Measurements from ENCODE around the gene PSMD1.

The PSMD1 gene

GRCh38 chr2:231203087-231203486 is 146.4 kb downstream of the PSMD1 start:
- TF ChIP-seq ZNF565 (CRISPR knock-in tag; conservative IDR thresholded peaks at IDR 0.05; ENCODE audit: low read depth) (no peak), ESRRG (CRISPR knock-in tag; IDR thresholded peaks at IDR 0.05) (no peak), GLIS3 (CRISPR knock-in tag; IDR thresholded peaks at IDR 0.05) (no peak), ZNF70 (CRISPR knock-in tag; IDR thresholded peaks at IDR 0.05) (no peak), SNAI2 (CRISPR knock-in tag; IDR thresholded peaks at IDR 0.05) (no peak), ZFP3 (CRISPR knock-in tag; IDR thresholded peaks at IDR 0.05) (no peak), PPARA (CRISPR knock-in tag; IDR thresholded peaks at IDR 0.05; ENCODE audit: borderline replicate concordance) (no peak), ARNTL (CRISPR knock-in tag; IDR thresholded peaks at IDR 0.05; ENCODE audit: borderline replicate concordance, low read depth) (no peak), OSR1 (CRISPR knock-in tag; IDR thresholded peaks at IDR 0.05) (no peak), ZFP30 (CRISPR knock-in tag; IDR thresholded peaks at IDR 0.05) (no peak), POU6F1 (CRISPR knock-in tag; IDR thresholded peaks at IDR 0.05; ENCODE audit: borderline replicate concordance, low read depth) (no peak), RARB (CRISPR knock-in tag; IDR thresholded peaks at IDR 0.05) (no peak), BACH2 (CRISPR knock-in tag; IDR thresholded peaks at IDR 0.05; ENCODE audit: borderline replicate concordance) (no peak), ZC3H10 (CRISPR knock-in tag; IDR thresholded peaks at IDR 0.05) (no peak), TSHZ2 (CRISPR knock-in tag; IDR thresholded peaks at IDR 0.05) (no peak), TCF4 (CRISPR knock-in tag; IDR thresholded peaks at IDR 0.05; ENCODE audit: borderline replicate concordance) (no peak)
- TF ChIP-seq, protein P1, sequence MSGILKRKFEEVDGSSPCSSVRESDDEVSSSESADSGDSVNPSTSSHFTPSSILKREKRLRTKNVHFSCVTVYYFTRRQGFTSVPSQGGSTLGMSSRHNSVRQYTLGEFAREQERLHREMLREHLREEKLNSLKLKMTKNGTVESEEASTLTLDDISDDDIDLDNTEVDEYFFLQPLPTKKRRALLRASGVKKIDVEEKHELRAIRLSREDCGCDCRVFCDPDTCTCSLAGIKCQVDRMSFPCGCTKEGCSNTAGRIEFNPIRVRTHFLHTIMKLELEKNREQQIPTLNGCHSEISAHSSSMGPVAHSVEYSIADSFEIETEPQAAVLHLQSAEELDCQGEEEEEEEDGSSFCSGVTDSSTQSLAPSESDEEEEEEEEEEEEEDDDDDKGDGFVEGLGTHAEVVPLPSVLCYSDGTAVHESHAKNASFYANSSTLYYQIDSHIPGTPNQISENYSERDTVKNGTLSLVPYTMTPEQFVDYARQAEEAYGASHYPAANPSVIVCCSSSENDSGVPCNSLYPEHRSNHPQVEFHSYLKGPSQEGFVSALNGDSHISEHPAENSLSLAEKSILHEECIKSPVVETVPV (CRISPR knock-in tag; IDR thresholded peaks at IDR 0.05): no peak
- ATAC-seq: no peak

DNA sequence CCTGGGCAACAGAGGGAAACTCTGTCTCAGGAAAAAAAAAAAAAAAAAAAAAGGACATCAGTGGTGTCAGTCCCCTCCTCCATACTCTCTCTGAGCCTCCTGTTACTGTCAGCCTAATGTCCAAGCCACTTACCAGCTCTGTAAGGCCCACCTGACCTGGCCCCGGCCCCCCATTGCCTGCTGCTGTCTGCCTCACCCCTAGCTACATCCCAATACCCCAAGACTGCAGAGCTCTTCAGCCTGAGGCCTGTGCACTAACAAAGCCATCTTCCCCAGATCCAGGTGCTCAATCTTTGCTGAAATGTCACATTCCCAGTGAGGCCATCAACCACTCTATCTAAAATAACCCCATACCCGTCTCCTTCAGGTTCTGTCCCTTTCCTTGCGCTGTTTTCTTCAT is 147.5 kb downstream of the PSMD1 start:
- ATAC-seq: no peak
- TF ChIP-seq BACH2 (CRISPR knock-in tag; IDR thresholded peaks at IDR 0.05; ENCODE audit: borderline replicate concordance) (no peak), ZNF565 (CRISPR knock-in tag; conservative IDR thresholded peaks at IDR 0.05; ENCODE audit: low read depth) (no peak), GLIS3 (CRISPR knock-in tag; IDR thresholded peaks at IDR 0.05) (no peak), ZFP30 (CRISPR knock-in tag; IDR thresholded peaks at IDR 0.05) (no peak), ESRRG (CRISPR knock-in tag; IDR thresholded peaks at IDR 0.05) (no peak), PATZ1 (CRISPR knock-in tag; IDR thresholded peaks at IDR 0.05; ENCODE audit: borderline replicate concordance) (no peak), SNAI2 (CRISPR knock-in tag; IDR thresholded peaks at IDR 0.05) (no peak), ZFP3 (CRISPR knock-in tag; IDR thresholded peaks at IDR 0.05) (no peak), PPARA (CRISPR knock-in tag; IDR thresholded peaks at IDR 0.05; ENCODE audit: borderline replicate concordance) (no peak)
- TF ChIP-seq, protein P1 (CRISPR knock-in tag; IDR thresholded peaks at IDR 0.05): no peak

GRCh38 chr2:231204581-231204980 is 147.9 kb downstream of the PSMD1 start:
- TF ChIP-seq PATZ1 (CRISPR knock-in tag; IDR thresholded peaks at IDR 0.05; ENCODE audit: borderline replicate concordance) (no peak), TCF4 (CRISPR knock-in tag; IDR thresholded peaks at IDR 0.05; ENCODE audit: borderline replicate concordance) (no peak), BACH2 (CRISPR knock-in tag; IDR thresholded peaks at IDR 0.05; ENCODE audit: borderline replicate concordance) (no peak), PPARA (CRISPR knock-in tag; IDR thresholded peaks at IDR 0.05; ENCODE audit: borderline replicate concordance) (no peak), ZFP3 (CRISPR knock-in tag; IDR thresholded peaks at IDR 0.05) (no peak), ZNF70 (CRISPR knock-in tag; IDR thresholded peaks at IDR 0.05) (no peak), ZNF8 (CRISPR knock-in tag; IDR thresholded peaks at IDR 0.05) (no peak), POU6F1 (CRISPR knock-in tag; IDR thresholded peaks at IDR 0.05; ENCODE audit: borderline replicate concordance, low read depth) (no peak), RARB (CRISPR knock-in tag; IDR thresholded peaks at IDR 0.05) (no peak)
- TF ChIP-seq, protein P2, sequence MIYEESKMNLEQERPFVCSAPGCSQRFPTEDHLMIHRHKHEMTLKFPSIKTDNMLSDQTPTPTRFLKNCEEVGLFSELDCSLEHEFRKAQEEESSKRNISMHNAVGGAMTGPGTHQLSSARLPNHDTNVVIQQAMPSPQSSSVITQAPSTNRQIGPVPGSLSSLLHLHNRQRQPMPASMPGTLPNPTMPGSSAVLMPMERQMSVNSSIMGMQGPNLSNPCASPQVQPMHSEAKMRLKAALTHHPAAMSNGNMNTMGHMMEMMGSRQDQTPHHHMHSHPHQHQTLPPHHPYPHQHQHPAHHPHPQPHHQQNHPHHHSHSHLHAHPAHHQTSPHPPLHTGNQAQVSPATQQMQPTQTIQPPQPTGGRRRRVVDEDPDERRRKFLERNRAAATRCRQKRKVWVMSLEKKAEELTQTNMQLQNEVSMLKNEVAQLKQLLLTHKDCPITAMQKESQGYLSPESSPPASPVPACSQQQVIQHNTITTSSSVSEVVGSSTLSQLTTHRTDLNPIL (CRISPR knock-in tag; IDR thresholded peaks at IDR 0.05; ENCODE audit: low read depth): no peak
- ATAC-seq: no peak
